Measurements from ENCODE around the gene RSPRY1. TPM values are rescaled to one million over a fixed set of nuclear protein-coding genes. Genes with fewer than 3 reads are reported as not detected.
A peak's percentile ranks its signal among the peaks of the same experiment; 100 is the strongest.
"Not testable (repeated sequence)": the region's sequence is repeated elsewhere in the genome, so short reads cannot be mapped to it uniquely, and the experiment has no call there.

Gene RSPRY1
- total RNA-seq, 4 donors from 2014 or later = 20.4 to 28.5 (median 24.6) TPM

DNA sequence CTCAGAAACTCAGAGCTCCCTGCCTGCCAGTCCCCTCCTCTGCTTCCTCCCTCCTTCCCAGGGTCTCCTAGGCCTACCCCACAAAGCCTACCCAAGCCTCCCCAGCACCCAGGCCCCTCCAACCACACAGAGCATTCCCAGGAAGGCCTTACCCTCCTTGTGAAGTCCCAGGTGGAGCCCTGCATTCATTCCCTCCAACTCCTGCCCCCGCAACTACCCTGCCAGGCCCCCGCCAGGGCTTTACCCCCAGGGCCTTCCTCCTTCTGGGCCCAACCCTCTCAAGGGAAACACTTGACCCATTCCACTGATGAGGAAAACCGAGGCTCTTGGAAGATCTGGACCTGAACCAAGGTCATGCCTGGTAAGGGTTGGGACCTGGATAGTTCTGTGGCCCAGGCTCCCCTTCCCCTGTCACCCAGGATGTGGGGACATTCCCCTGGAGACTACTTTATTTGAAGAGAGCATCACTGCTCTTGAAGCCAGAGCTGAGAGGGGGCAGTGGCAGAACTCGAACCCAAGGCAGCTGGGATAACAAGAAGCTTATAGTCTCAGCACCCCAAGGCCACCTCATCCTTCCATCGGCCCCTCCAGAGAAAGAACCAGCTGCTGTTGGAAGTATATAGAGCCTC lies 85.9 kb downstream of the RSPRY1 start:
- no peak for DNase-seq (ENCODE audit: low spot score in 2 of 2)
- peaks cover 6 to 86% (median 36%) of the 10 kb centered on the region in 4 donors for H3K4me1 ChIP-seq
- WGBS, 2 donors = 76 to 84% methylated on average over 5 of the region's 5 CpGs

DNA sequence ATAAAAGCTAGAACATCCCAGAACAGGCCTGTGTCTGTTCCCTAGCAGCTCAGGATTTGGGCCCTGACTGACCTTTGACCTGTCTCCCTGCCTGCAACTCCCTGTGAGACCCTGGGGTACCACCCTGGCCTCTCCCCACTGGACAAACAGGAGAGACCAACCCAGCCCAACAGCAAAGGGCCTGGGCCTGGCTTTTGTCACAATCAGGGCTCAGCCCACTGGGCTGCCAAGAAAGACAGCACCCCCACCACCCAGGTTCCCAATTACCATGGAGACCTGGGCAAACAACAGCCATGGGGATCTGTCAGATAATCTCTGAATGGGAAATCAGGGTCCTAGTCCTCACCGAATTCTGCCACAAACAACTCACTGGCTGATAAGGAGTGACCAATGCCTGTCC lies 87.2 kb downstream of the RSPRY1 start:
- 63 to 80% methylated on average over 1 of the region's 1 CpG for WGBS, 2 donors
- Histone ChIP-seq H3K27me3 (no peaks in the 10 kb centered on the region), H3K4me1 (peaks cover 0 to 85% (median 34%) of the 10 kb centered on the region in 4 donors), H3K9me3 (no peaks in the 10 kb centered on the region), H3K36me3 (no peaks in the 10 kb centered on the region), H3K4me3 (no peak overlapping the region), H3K27ac (peak overlapping the region in 2 of 4 donors; percentile 89 to 92)
- DNase-seq (ENCODE audit: low spot score in 2 of 2) = no peak
- no peak for TF ChIP-seq POLR2A (IDR thresholded peaks at IDR 0.05)
- no peak for TF ChIP-seq EP300 (IDR thresholded peaks at IDR 0.05)
- no peak for TF ChIP-seq CTCF (IDR thresholded peaks at IDR 0.05)

More for the DNA sequence above, 85.9 kb downstream of the RSPRY1 start:
- Histone ChIP-seq H3K4me3 (no peak overlapping the region), H3K27me3 (no peaks in the 10 kb centered on the region), H3K9me3 (no peaks in the 10 kb centered on the region), H3K36me3 (no peaks in the 10 kb centered on the region), H3K27ac (peak overlapping the region in 2 of 4 donors; percentile 89 to 92)
- TF ChIP-seq POLR2A (IDR thresholded peaks at IDR 0.05) (no peak), EP300 (IDR thresholded peaks at IDR 0.05) (no peak), CTCF (IDR thresholded peaks at IDR 0.05) (no peak)

DNA sequence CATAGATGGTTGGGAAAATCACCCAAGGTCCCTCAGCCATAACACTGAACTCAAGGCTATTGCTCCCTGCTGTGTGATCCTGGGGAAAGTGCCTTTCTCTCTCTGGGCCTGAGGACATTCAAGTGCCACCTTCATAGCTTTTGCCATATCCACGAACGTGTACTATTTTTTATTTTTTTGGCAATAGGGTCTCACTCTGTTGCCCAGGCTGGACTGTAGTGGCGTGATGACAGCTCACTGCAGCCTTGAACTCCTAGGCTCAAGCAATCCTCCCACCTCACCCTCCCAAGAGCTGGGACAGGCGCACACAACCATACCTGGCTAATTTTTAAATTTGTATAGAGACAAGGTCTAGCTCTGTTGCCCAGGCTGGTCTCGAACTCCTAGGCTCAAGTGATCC lies 87.7 kb downstream of the RSPRY1 start:
- peak overlapping the region in 2 of 4 donors; percentile 89 to 92 for H3K27ac ChIP-seq
- H3K27me3 ChIP-seq = no peaks in the 10 kb centered on the region
- no peaks in the 10 kb centered on the region for H3K9me3 ChIP-seq
- no peak for DNase-seq (ENCODE audit: low spot score in 2 of 2)
- peaks cover 0 to 85% (median 30%) of the 10 kb centered on the region in 4 donors for H3K4me1 ChIP-seq
- WGBS, 2 donors = 87 to 92% methylated on average over 5 of the region's 5 CpGs
- H3K4me3 ChIP-seq = no peak overlapping the region
- TF ChIP-seq POLR2A (IDR thresholded peaks at IDR 0.05) (no peak), EP300 (IDR thresholded peaks at IDR 0.05) (no peak), CTCF (IDR thresholded peaks at IDR 0.05) (no peak)
- no peaks in the 10 kb centered on the region for H3K36me3 ChIP-seq

DNA sequence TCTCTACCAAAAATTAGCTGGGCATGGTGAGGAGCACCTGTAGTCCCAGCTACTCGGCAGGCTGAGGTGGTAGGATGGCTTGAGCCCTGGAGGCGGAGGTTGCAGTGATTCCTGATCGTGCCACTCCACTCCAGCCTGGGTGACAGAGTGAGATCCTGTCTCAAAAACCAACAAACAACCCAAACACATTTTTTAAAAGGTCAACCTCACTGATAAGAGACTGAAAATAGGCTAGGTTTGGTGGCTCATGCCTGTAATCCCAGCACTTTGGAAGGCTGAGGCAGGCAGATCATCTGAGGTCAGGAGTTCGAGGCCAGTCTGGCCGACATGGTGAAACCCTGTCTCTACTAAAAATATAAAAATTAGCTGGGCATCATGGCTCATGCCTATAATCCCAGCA lies 89.8 kb downstream of the RSPRY1 start:
- H3K36me3 ChIP-seq; DNase-seq (ENCODE audit: low spot score in 2 of 2); H3K27me3 ChIP-seq; H3K4me3 ChIP-seq; H3K9me3 ChIP-seq: not testable (repeated sequence)
- peaks cover 0 to 90% (median 25%) of the 10 kb centered on the region in 4 donors for H3K4me1 ChIP-seq
- 63 to 76% methylated on average over 5 of the region's 5 CpGs for whole genome bisulfite sequencing, 2 donors
- peak overlapping the region in 3 of 4 donors; percentile 38 to 88 (median 88) for H3K27ac ChIP-seq

- no peak for DNase-seq (ENCODE audit: low spot score in 2 of 2)
- 20 to 23% methylated on average over 5 of the region's 5 CpGs for WGBS, 2 donors
- peak overlapping the region; percentile 45 to 88 (median 73) for H3K27ac ChIP-seq
- no peak for TF ChIP-seq POLR2A (IDR thresholded peaks at IDR 0.05)
- TF ChIP-seq CTCF (IDR thresholded peaks at IDR 0.05) = no peak
- TF ChIP-seq EP300 (IDR thresholded peaks at IDR 0.05) = peak in 1 of 2 donors; percentile 74
- H3K36me3 ChIP-seq = no peaks in the 10 kb centered on the region
- no peaks in the 10 kb centered on the region for H3K27me3 ChIP-seq
- H3K4me3 ChIP-seq = no peak overlapping the region
- H3K4me1 ChIP-seq = peaks cover 0 to 86% (median 25%) of the 10 kb centered on the region in 4 donors
- no peaks in the 10 kb centered on the region for H3K9me3 ChIP-seq
Observed at GRCh38 chr16:57276596-57276995, 90.5 kb downstream of the RSPRY1 start.

Measured in tibial nerve (tissue), 4 donors.